ENCODE results near the gene KCND2.

DNA sequence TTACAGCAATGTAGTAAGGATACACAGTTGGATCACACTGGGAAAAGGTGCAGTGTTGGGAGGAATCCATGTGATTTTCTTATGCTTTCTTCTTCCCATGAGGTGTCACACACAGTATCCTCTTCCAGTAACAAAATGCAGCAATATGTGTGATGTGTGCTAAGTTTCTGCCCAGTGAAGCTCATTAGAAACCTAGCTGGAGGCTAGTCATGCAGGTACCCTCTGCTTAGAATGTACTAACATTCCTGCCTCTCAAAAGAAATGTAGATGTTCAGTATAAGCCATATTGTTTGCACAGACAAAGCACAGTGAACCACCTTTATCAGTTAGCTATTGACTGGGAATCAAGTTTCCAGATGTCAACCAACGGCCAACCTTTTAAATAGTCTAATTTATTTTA lies 12.9 kb upstream of the KCND2 start:
- TF ChIP-seq POLR2A (IDR thresholded peaks at IDR 0.05; ENCODE audit: low read length), result no peak
- no peak for TF ChIP-seq GATA1 (IDR thresholded peaks at IDR 0.05; ENCODE audit: low read depth, low read length)

All from erythroblast (primary cell).